NCI-H774 (cell line): ENCODE data around the gene HK3.

Source experiments
- DNase-seq: peaks from one replicate; lab custom pipeline; 2025; lab: John Stamatoyannopoulos, UW

HK3 gene

DNA sequence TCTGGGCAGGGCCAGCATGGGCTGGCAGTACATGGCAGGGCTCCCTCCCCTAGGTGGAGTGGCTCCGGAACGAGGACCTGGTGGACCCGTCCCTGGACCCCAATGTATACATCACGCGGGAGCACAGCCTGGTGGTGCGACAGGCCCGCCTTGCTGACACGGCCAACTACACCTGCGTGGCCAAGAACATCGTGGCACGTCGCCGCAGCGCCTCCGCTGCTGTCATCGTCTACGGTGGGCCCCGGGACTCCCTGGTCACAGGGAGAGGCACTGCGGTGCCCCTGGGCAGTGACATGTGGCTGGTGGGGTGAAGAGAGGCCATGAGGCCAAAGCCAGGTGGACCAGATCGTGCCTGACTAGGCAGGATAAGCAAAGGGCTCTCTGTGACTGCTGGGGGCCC is 30.4 kb downstream of the HK3 start:
- DNase-seq = no peak

- DNase-seq = no peak
These were observed 31.0 kb downstream of the HK3 start for GRCh38 chr5:176868126-176868525.

- no peak for DNase-seq
These were observed 32.3 kb downstream of the HK3 start for GRCh38 chr5:176866707-176867310.

- no peak for DNase-seq
These were observed 33.2 kb downstream of the HK3 start for GRCh38 chr5:176865964-176866363.

DNA sequence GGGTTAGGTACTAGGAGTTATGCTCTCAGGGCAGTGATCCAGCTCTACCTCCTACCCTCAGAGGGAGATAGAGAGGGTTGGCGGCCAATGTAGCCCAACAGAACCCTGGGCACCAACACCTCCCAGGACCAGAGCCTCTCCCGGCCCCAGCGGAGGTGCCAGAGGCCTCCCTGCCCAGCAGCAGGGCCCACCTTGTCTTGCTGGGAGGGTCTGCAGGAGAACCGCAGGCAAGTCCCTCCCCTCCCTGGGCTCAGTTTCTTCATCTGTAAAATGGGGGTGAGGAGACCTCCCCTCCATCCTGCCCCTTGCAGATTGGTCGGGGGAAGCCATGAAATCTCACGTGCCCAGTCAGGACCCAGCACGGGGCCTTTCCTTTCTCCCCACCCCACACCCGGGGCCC is 34.4 kb downstream of the HK3 start:
- no peak for DNase-seq

GRCh38 chr5:176863765-176864098 is 35.4 kb downstream of the HK3 start:
- no peak for DNase-seq

- DNase-seq = no peak
These were observed 35.9 kb downstream of the HK3 start for GRCh38 chr5:176863041-176863764.

GRCh38 chr5:176862330-176862995 is 36.7 kb downstream of the HK3 start:
- no peak for DNase-seq

DNA sequence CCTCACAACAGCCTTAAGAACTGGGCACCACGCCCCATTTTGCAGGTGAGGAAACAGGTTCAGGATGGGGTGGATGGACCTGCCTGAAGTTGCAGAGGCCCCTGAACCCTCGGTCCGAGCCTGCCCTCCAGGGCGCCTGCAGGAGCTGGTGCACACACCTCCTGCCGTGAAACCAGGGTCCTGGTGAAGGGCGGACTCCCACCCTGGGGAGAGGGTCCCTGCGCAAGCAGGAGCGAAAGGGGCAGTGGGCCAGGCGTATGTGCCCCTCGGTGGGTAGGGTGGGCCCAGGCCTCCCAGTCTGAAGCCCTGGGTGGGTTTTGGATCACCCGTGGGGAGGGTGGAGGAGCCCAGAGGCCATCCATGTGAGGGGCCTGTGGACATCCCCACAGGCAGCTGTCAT is 37.9 kb downstream of the HK3 start:
- no peak for DNase-seq

DNA sequence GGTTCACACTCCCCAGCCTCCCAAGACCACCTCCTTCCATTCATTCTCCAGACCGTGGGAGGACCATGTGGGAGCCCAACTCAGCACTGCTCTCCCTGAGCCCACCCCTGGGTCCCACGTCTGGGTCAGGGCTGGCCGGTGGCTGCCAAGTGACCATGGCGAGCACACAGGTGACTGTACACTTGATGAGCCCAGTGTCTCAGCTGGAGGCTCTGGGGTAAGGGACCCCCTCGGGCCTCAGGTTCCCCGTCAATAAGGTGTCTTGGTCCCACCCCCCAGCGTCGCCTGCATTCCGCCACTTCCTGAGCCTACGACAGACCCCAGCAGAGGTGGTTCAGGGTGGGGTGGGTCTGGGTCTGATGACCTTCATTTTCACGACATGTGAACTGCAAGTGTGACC is 38.8 kb downstream of the HK3 start:
- DNase-seq = no peak

DNA sequence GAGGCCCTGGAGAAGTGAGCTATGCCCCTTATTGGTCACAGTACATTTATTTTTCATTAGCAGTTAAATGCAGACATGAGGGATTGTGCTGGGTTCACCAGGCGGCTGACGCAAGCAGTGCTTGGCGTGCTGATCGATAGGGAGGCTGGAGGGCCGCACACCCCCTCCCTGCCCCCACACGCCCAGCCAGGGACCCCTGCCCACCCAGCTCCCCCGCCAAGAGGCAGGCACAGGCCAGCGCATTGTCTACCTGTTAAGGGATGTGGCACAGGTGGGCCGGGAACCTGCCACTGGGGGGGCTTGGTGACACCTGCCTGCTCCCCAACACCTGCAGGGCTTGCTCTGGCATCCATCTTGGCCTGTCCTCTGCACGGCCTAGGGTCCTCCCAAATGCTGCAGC is 39.2 kb downstream of the HK3 start:
- DNase-seq = no peak

DNA sequence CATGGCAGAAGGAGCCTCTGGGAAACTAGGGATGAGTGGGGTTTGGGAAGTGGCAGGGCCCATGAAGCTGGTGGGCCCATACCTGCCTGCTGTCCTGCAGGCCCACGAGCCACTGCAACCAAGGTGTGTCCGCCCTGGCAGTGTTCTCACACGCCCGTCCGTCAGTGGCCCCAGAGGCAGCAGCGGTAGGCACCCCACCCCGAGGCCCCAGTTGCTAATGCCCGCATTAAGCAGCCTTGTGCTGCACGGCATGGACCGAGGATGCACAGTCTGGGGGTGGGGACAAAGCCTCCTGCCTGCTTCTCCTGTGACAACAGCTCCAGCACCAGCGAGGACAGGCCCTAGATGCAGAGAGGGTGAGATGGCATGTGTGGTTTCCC is 41.3 kb downstream of the HK3 start:
- no peak for DNase-seq

DNA sequence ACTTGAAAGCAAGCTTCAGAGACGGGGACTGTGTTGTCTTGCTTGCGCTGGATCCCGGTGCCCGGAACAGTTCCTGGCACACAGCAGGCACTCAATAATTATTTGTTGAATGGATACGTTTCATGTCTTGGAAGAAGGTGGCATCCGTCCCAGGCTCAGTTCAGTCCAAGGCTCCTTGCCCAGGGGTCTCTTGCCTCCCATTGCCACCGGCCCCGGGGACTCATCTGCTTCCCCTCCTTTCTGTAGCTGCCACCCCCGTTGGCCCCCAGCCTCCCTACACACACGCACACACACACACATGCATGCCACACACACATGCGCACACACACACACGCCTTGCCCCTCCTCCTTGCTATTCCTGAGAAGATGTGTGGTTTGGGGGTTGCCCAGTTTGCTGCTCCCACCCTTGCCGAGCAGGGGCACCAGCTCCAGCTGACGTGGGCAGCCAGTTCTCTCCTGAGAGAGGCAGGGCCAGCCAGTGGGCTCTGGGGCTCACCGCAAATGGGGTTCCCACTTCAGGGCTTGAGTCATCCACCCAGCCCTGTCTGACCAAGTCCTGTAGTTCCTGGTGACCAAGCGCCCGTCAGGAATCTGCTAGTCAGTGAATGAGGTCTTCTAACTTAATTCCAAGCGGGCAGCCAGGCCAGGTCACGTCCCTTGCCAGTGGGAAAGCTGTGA is 41.8 kb downstream of the HK3 start:
- no peak for DNase-seq

- no peak for DNase-seq
These were observed 42.4 kb downstream of the HK3 start for GRCh38 chr5:176856746-176857145.

DNA sequence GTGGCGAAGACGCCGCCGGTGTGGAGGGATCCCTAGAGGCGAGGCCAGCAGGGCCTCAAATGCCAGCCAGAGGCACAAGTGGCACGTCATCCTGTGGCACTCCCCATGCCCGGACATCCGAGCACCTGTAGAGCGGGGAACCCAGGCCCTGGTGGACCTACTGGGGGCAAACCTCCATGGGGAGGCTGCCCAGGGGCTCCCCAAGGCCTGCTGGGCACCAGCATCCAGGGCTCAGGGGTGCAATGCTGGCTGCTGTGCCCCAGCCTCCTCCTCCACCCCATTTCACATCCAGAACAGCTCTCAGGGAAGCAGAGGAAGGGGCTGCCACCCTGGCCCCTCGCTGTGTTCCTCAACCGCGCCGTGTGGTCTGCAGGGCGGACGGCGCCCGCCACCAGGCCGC is 43.5 kb downstream of the HK3 start:
- DNase-seq = no peak

GRCh38 chr5:176854164-176854563 is 45.0 kb downstream of the HK3 start:
- no peak for DNase-seq

- no peak for DNase-seq
These were observed 45.9 kb downstream of the HK3 start for GRCh38 chr5:176853151-176853778.

- peak; percentile 72 for DNase-seq
These were observed 47.1 kb downstream of the HK3 start for GRCh38 chr5:176851871-176852658.

DNA sequence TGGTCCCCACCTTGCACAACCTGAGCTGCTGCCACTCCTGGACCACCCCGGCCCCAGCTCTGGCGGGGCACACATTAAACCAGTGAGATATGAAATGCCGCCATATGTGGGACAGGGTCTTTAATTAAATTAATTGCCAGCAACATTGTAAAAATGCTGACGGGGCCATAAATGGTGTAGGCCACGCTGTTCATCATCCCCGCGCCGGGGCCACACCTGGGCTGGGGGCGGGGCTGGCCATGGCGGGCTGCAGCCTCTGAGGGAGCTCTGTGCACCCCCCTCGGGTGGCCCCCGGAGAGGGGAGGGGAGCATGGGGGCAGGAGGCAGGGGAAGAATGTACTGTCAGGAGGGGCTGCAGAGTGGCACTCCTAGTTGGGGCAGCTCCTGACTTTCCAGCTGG is 47.8 kb downstream of the HK3 start:
- DNase-seq = no peak

GRCh38 chr5:176850371-176851245 is 48.5 kb downstream of the HK3 start:
- DNase-seq = no peak
